Vagina (tissue), 2 donors: ENCODE results near the gene C3orf22.

Experiments used
- POLR2A ChIP-seq, 2 donors: fragments of 450-650 bp; IDR thresholded peaks; one replicate each; pipeline ENCODE4 v1.6.1; 2017; ENCODE audit warnings: antibody characterized with exemption in 2 of 2, mild to moderate bottlenecking in 2 of 2, moderate library complexity in 2 of 2
- POLR2AphosphoS5 ChIP-seq, 2 donors: sonication (generic); formaldehyde crosslinking; IDR thresholded peaks; one replicate each; pipeline ENCODE4 v1.9.0; 2017; ENCODE audit warnings: antibody characterized with exemption in 2 of 2, mild to moderate bottlenecking in 2 of 2, low read depth in 1 of 2; ENCODE audit not compliant: insufficient read depth in 1 of 2
- TF ChIP-seq, protein P1 (sequence below), 3 experiments: fragments of 450-650 bp in 2 of 3; fragments of 200-600 bp in 1 of 3; sonication (generic) in 1 of 3; IDR thresholded peaks; one replicate each; pipeline ENCODE4 v1.5.1; 2017 to 2019; ENCODE audit warnings: antibody characterized with exemption in 3 of 3, mild to moderate bottlenecking in 2 of 3, moderate library complexity in 2 of 3

GRCh38 chr3:126553284-126554084 is 5.2 kb downstream of the C3orf22 start:
- TF ChIP-seq, protein P1, sequence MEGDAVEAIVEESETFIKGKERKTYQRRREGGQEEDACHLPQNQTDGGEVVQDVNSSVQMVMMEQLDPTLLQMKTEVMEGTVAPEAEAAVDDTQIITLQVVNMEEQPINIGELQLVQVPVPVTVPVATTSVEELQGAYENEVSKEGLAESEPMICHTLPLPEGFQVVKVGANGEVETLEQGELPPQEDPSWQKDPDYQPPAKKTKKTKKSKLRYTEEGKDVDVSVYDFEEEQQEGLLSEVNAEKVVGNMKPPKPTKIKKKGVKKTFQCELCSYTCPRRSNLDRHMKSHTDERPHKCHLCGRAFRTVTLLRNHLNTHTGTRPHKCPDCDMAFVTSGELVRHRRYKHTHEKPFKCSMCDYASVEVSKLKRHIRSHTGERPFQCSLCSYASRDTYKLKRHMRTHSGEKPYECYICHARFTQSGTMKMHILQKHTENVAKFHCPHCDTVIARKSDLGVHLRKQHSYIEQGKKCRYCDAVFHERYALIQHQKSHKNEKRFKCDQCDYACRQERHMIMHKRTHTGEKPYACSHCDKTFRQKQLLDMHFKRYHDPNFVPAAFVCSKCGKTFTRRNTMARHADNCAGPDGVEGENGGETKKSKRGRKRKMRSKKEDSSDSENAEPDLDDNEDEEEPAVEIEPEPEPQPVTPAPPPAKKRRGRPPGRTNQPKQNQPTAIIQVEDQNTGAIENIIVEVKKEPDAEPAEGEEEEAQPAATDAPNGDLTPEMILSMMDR (IDR thresholded peaks at IDR 0.05): no peak
- no peak for TF ChIP-seq POLR2A (IDR thresholded peaks at IDR 0.05)
- TF ChIP-seq POLR2AphosphoS5 (IDR thresholded peaks at IDR 0.05; ENCODE audit: insufficient read depth in 1 of 2, low read depth in 1 of 2): no peak
